KMS-11 (cell line): Measurements from ENCODE around the gene ACAT1.
"Not testable (repeated sequence)": the region's sequence is repeated elsewhere in the genome, so short reads cannot be mapped to it uniquely, and the experiment has no call there.

Source experiments
- H2AFZ ChIP-seq: fragments of 200-600 bp; sonication (generic); 2 replicates; pipeline ENCODE4 v1.6.1; 2016; ENCODE audit warnings: antibody characterized with exemption, mixed run types, low read depth
- H3K27ac ChIP-seq: fragments of 200-600 bp; sonication (generic); 2 replicates; pipeline ENCODE4 v1.6.1; 2016; ENCODE audit warnings: mild to moderate bottlenecking, mixed run types
- H3K27me3 ChIP-seq: fragments of 200-600 bp; sonication (generic); 2 replicates; pipeline ENCODE4 v1.6.1; 2017; ENCODE audit warnings: mild to moderate bottlenecking, low read depth, mixed run types, moderate library complexity; ENCODE audit not compliant: insufficient read depth
- H3K36me3 ChIP-seq: fragments of 200-600 bp; sonication (generic); 2 replicates; pipeline ENCODE4 v1.6.1; 2017; ENCODE audit warnings: mild to moderate bottlenecking, mixed run types; ENCODE audit not compliant: insufficient read depth
- H3K4me1 ChIP-seq: fragments of 200-600 bp; sonication (generic); 2 replicates; pipeline ENCODE4 v1.6.1; 2016; ENCODE audit warnings: mild to moderate bottlenecking, low read depth, mixed run types; ENCODE audit not compliant: poor library complexity, severe bottlenecking
- H3K4me2 ChIP-seq: fragments of 200-600 bp; sonication (generic); 2 replicates; pipeline ENCODE4 v1.7.0; 2016; ENCODE audit warnings: mild to moderate bottlenecking, mixed run types
- H3K4me3 ChIP-seq: fragments of 200-600 bp; sonication (generic); IDR thresholded peaks from 2 replicates; pipeline ENCODE4 v1.6.1; 2017; ENCODE audit warnings: low read depth, low read length, mixed read lengths; ENCODE audit not compliant: insufficient read depth
- H3K79me2 ChIP-seq: fragments of 200-600 bp; sonication (generic); 2 replicates; pipeline ENCODE4 v1.6.1; 2016; ENCODE audit warnings: low read depth, mixed run types; ENCODE audit not compliant: insufficient read depth
- H3K9ac ChIP-seq: fragments of 200-600 bp; sonication (generic); 2 replicates; pipeline ENCODE4 v1.6.1; 2016; ENCODE audit warnings: mild to moderate bottlenecking, mixed run types
- H4K20me1 ChIP-seq: fragments of 200-600 bp; sonication (generic); 2 replicates; pipeline ENCODE4 v1.6.1; 2016; ENCODE audit warnings: mild to moderate bottlenecking, mixed run types; ENCODE audit not compliant: insufficient read depth
- CTCF ChIP-seq: fragments of 200-600 bp; sonication (generic); conservative IDR thresholded peaks from 2 replicates; pipeline ENCODE4 v1.6.1; 2017; ENCODE audit warnings: low read depth, mild to moderate bottlenecking, antibody characterized with exemption, low read length, moderate library complexity, mixed read lengths

The ACAT1 gene

GRCh38 chr11:108125096-108125495 is 3.7 kb downstream of the ACAT1 start:
- Histone ChIP-seq H3K4me1 (peaks cover 23% of the 10 kb centered on the region), H3K27ac (no peak overlapping the region), H2AFZ (no peak overlapping the region), H3K4me3 (no peak overlapping the region), H3K9ac (no peak overlapping the region), H3K36me3 (no peaks in the 10 kb centered on the region), H3K79me2 (peaks cover 9% of the 10 kb centered on the region; the same call in 1 of the 2 replicates), H4K20me1 (no peaks in the 10 kb centered on the region), H3K27me3 (no peaks in the 10 kb centered on the region), H3K4me2 (no peak overlapping the region)
- TF ChIP-seq CTCF = no peak

DNA sequence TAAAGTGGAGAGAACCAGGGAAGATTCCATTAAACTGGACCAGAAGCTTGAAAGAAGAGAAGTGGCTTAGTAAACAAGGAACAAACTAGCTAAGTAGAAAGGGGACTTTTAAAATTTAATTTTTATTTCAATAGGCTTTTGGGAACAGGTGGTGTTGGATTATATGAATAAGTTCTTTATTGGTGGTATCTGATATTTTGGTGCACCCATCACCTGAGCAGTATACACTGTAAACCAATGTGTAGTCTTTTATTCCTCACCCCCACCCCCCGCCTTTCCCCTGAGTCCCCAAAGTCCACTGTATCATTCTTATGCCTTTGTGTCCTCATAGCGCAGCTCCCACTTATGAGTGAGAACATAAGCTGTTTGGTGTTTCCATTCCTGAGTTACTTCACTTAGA is 7.4 kb downstream of the ACAT1 start:
- Histone ChIP-seq H3K27me3 (no peaks in the 10 kb centered on the region), H3K4me1 (peaks cover 10% of the 10 kb centered on the region), H3K79me2 (no peaks in the 10 kb centered on the region), H3K4me2 (no peak overlapping the region), H4K20me1 (no peaks in the 10 kb centered on the region), H3K27ac (no peak overlapping the region), H3K36me3 (no peaks in the 10 kb centered on the region), H3K4me3 (no peak overlapping the region), H2AFZ (no peak overlapping the region), H3K9ac (no peak overlapping the region)
- TF ChIP-seq CTCF = no peak

DNA sequence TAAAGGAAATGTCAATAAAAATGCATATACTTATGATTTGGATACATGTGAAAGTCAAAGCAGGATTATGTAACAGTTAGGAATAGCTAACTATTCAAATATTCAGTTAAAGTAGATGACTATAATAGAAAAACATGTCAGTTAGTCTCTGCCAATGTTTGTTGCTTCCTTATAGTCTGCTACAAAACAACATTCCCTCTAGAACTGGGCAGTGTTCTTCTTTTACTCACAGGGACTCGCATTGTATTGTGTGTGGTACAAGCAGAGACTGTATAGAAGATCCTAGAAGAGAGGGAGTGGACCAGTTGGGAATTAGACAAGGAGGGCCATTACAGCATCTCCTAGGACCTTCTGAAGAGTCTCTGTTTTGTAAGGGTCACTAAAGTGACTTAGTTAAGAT is 10.6 kb downstream of the ACAT1 start:
- H4K20me1 ChIP-seq = no peaks in the 10 kb centered on the region
- H3K27ac ChIP-seq = no peak overlapping the region
- H3K9ac ChIP-seq = no peak overlapping the region
- H3K36me3 ChIP-seq = no peaks in the 10 kb centered on the region
- no peak for TF ChIP-seq CTCF
- H2AFZ ChIP-seq = no peak overlapping the region
- no peaks in the 10 kb centered on the region for H3K27me3 ChIP-seq
- H3K4me1 ChIP-seq = peaks cover 30% of the 10 kb centered on the region
- no peak overlapping the region for H3K4me2 ChIP-seq
- no peaks in the 10 kb centered on the region for H3K79me2 ChIP-seq
- H3K4me3 ChIP-seq = no peak overlapping the region

- not testable (repeated sequence) for H3K36me3 ChIP-seq, H3K27me3 ChIP-seq, H3K4me2 ChIP-seq, H3K9ac ChIP-seq, H3K4me3 ChIP-seq, H4K20me1 ChIP-seq, H3K79me2 ChIP-seq, H3K27ac ChIP-seq, H2AFZ ChIP-seq
- H3K4me1 ChIP-seq = peaks cover 30% of the 10 kb centered on the region
Measured at GRCh38 chr11:108132993-108133538, 11.7 kb downstream of the ACAT1 start.

GRCh38 chr11:108135845-108136544 is 14.6 kb downstream of the ACAT1 start:
- Histone ChIP-seq H3K36me3 (no peaks in the 10 kb centered on the region), H3K4me1 (peaks cover 30% of the 10 kb centered on the region), H3K27ac (peak overlapping the region; percentile 67), H2AFZ (no peak overlapping the region), H3K4me2 (peak overlapping the region; percentile 53), H3K4me3 (no peak overlapping the region), H3K9ac (no peak overlapping the region), H3K79me2 (no peaks in the 10 kb centered on the region), H3K27me3 (no peaks in the 10 kb centered on the region), H4K20me1 (no peaks in the 10 kb centered on the region)
- peak; percentile 48; the same call in 1 of the 2 replicates for TF ChIP-seq CTCF
